Measurements from ENCODE around the gene SLC25A43. TPM values are rescaled to one million over a fixed set of nuclear protein-coding genes. Genes with fewer than 3 reads are reported as not detected.
"Not testable (repeated sequence)": the region's sequence is repeated elsewhere in the genome, so short reads cannot be mapped to it uniquely, and the experiment has no call there.

The SLC25A43 gene
- total RNA-seq, 1 experiment from 2014 or later: 13.4 TPM

- BruUV-seq (replicated peaks): no TSS peak
These were observed 35.7 kb upstream of the SLC25A43 start for GRCh38 chrX:119363391-119363790.

GRCh38 chrX:119371861-119372260 lies 27.3 kb upstream of the SLC25A43 start:
- H3K9me3 ChIP-seq; H3K4me3 Mint-ChIP-seq (ENCODE audit: unreplicated experiment); H3K9me3 Mint-ChIP-seq (ENCODE audit: unreplicated experiment); H3K36me3 ChIP-seq (ENCODE audit: control insufficient read depth, insufficient read depth, low read length); H3K27me3 ChIP-seq (replicated peaks; ENCODE audit: control insufficient read depth, insufficient read depth, low read length); BruUV-seq (replicated peaks); H3K27me3 Mint-ChIP-seq (ENCODE audit: insufficient read depth, unreplicated experiment); H3K36me3 Mint-ChIP-seq (ENCODE audit: insufficient read depth, unreplicated experiment); DNase-seq; H3K4me1 ChIP-seq; H3K4me3 ChIP-seq (ENCODE audit: low read depth, low read length); intact Hi-C loops (cut with micrococcal nuclease; ENCODE audit: unreplicated experiment); H3K27ac Mint-ChIP-seq (ENCODE audit: unreplicated experiment); H3K4me1 Mint-ChIP-seq (ENCODE audit: low read depth, unreplicated experiment): not testable (repeated sequence)
- CTCF ChIA-PET: interaction anchor here (0.6 kb wide), 1 partner anchor 319 kb away, joined by 3 read pairs; no protein-coding TSS in a partner anchor
- POLR2A ChIA-PET: interaction anchor here (0.6 kb wide), 1 partner anchor 224 kb away, joined by 4 read pairs; no protein-coding TSS in a partner anchor

More at GRCh38 chrX:119363391-119363790, 35.7 kb upstream of the SLC25A43 start:
- H3K36me3 Mint-ChIP-seq (ENCODE audit: insufficient read depth, unreplicated experiment): no peaks in the 10 kb centered on the region
- no peak for DNase-seq
- POLR2A ChIA-PET: no interaction called here
- no peaks in the 10 kb centered on the region for H3K27me3 Mint-ChIP-seq (ENCODE audit: insufficient read depth, unreplicated experiment)
- H3K4me1 ChIP-seq: no peaks in the 10 kb centered on the region
- H3K27ac Mint-ChIP-seq (ENCODE audit: unreplicated experiment): no peak overlapping the region
- H3K36me3 ChIP-seq (ENCODE audit: control insufficient read depth, insufficient read depth, low read length): no peaks in the 10 kb centered on the region
- no peaks in the 10 kb centered on the region for H3K27me3 ChIP-seq (replicated peaks; ENCODE audit: control insufficient read depth, insufficient read depth, low read length)
- H3K9me3 ChIP-seq: no peaks in the 10 kb centered on the region
- CTCF ChIA-PET: no interaction called here
- H3K4me3 Mint-ChIP-seq (ENCODE audit: unreplicated experiment): no peak overlapping the region
- no peak for TF ChIP-seq CTCF (IDR thresholded peaks at IDR 0.05; ENCODE audit: insufficient read depth in 1 of 2, low read depth in 1 of 2, low read length in 1 of 2, severe bottlenecking in 1 of 2, unreplicated experiment in 1 of 2)
- intact Hi-C loops (cut with micrococcal nuclease; ENCODE audit: unreplicated experiment): no loop called here
- H3K9me3 Mint-ChIP-seq (ENCODE audit: unreplicated experiment): no peaks in the 10 kb centered on the region
- no peaks in the 10 kb centered on the region for H3K4me1 Mint-ChIP-seq (ENCODE audit: low read depth, unreplicated experiment)
- no peak overlapping the region for H3K4me3 ChIP-seq (ENCODE audit: low read depth, low read length)

GRCh38 chrX:119374736-119375135 lies 24.4 kb upstream of the SLC25A43 start:
- intact Hi-C loops (cut with micrococcal nuclease; ENCODE audit: unreplicated experiment): no loop called here
- POLR2A ChIA-PET: no interaction called here
- Histone ChIP-seq H3K9me3 (no peaks in the 10 kb centered on the region), H3K27me3 (replicated peaks; ENCODE audit: control insufficient read depth, insufficient read depth, low read length) (no peaks in the 10 kb centered on the region), H3K4me1 (no peaks in the 10 kb centered on the region), H3K36me3 (ENCODE audit: control insufficient read depth, insufficient read depth, low read length) (no peaks in the 10 kb centered on the region), H3K4me3 (ENCODE audit: low read depth, low read length) (no peak overlapping the region)
- Mint-ChIP-seq H3K9me3 (ENCODE audit: unreplicated experiment) (no peaks in the 10 kb centered on the region), H3K4me1 (ENCODE audit: low read depth, unreplicated experiment) (no peaks in the 10 kb centered on the region), H3K27ac (ENCODE audit: unreplicated experiment) (no peak overlapping the region), H3K36me3 (ENCODE audit: insufficient read depth, unreplicated experiment) (no peaks in the 10 kb centered on the region), H3K4me3 (ENCODE audit: unreplicated experiment) (no peak overlapping the region), H3K27me3 (ENCODE audit: insufficient read depth, unreplicated experiment) (no peaks in the 10 kb centered on the region)
- CTCF ChIA-PET: no interaction called here
- no peak for TF ChIP-seq CTCF (IDR thresholded peaks at IDR 0.05; ENCODE audit: insufficient read depth in 1 of 2, low read depth in 1 of 2, low read length in 1 of 2, severe bottlenecking in 1 of 2, unreplicated experiment in 1 of 2)
- BruUV-seq (replicated peaks): no TSS peak
- no peak for DNase-seq

GRCh38 chrX:119375561-119375960 lies 23.6 kb upstream of the SLC25A43 start:
- H3K4me3 Mint-ChIP-seq (ENCODE audit: unreplicated experiment): no peak overlapping the region
- H3K9me3 ChIP-seq: no peaks in the 10 kb centered on the region
- H3K4me1 Mint-ChIP-seq (ENCODE audit: low read depth, unreplicated experiment): no peaks in the 10 kb centered on the region
- H3K27me3 ChIP-seq (replicated peaks; ENCODE audit: control insufficient read depth, insufficient read depth, low read length): no peaks in the 10 kb centered on the region
- DNase-seq: no peak
- no peaks in the 10 kb centered on the region for H3K4me1 ChIP-seq
- ChIA-PET CTCF (no interaction called here), POLR2A (no interaction called here)
- no TSS peak for BruUV-seq (replicated peaks)
- no peak overlapping the region for H3K27ac Mint-ChIP-seq (ENCODE audit: unreplicated experiment)
- H3K36me3 Mint-ChIP-seq (ENCODE audit: insufficient read depth, unreplicated experiment): no peaks in the 10 kb centered on the region
- TF ChIP-seq CTCF (IDR thresholded peaks at IDR 0.05; ENCODE audit: insufficient read depth in 1 of 2, low read depth in 1 of 2, low read length in 1 of 2, severe bottlenecking in 1 of 2, unreplicated experiment in 1 of 2): no peak
- H3K9me3 Mint-ChIP-seq (ENCODE audit: unreplicated experiment): no peaks in the 10 kb centered on the region
- no peak overlapping the region for H3K4me3 ChIP-seq (ENCODE audit: low read depth, low read length)
- H3K27me3 Mint-ChIP-seq (ENCODE audit: insufficient read depth, unreplicated experiment): no peaks in the 10 kb centered on the region
- H3K36me3 ChIP-seq (ENCODE audit: control insufficient read depth, insufficient read depth, low read length): no peaks in the 10 kb centered on the region
- intact Hi-C loops (cut with micrococcal nuclease; ENCODE audit: unreplicated experiment): no loop called here

All from Caco-2 (cell line).